ENCODE results near the gene CFAP99. TPM values are rescaled to one million over a fixed set of nuclear protein-coding genes. Genes with fewer than 3 reads are reported as not detected.

Gene CFAP99
- total RNA-seq, 1 donor from 2014 or later, result not detected

DNA sequence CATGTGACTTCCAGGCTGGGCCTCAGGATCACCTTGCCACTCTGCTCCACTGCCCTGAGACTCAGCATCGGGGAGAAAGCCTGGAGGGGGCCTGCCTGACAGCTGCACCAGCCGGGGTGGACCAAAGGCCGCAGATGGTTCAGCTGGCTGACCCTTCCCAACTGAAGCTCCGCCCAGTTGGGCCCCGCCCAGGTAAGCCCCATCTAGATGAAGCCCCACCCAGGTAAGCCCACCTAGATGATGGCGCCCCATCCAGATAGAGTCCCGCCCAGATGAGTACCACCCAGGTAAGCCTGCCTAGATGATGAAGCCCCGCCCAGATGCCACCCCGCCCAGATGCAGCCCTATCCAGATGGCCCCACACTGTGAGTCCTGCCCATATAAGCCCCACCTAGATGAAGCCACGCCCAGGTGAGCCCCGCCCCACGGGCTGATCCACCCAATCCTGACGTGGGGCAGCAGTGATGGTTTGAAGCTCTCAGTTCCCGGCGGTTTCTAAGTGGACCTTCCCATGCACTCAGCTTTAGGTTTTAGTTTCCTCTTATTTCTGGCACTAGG, 10.3 kb upstream of the CFAP99 start:
- no peak overlapping the region for H3K27ac Mint-ChIP-seq (ENCODE audit: unreplicated experiment)
- H3K9me3 Mint-ChIP-seq (ENCODE audit: low read depth), result no peaks in the 10 kb centered on the region
- DNase-seq (ENCODE audit: low spot score), result no peak
- no peak overlapping the region for H3K4me3 Mint-ChIP-seq (ENCODE audit: unreplicated experiment)
- TF ChIP-seq, protein P1, sequence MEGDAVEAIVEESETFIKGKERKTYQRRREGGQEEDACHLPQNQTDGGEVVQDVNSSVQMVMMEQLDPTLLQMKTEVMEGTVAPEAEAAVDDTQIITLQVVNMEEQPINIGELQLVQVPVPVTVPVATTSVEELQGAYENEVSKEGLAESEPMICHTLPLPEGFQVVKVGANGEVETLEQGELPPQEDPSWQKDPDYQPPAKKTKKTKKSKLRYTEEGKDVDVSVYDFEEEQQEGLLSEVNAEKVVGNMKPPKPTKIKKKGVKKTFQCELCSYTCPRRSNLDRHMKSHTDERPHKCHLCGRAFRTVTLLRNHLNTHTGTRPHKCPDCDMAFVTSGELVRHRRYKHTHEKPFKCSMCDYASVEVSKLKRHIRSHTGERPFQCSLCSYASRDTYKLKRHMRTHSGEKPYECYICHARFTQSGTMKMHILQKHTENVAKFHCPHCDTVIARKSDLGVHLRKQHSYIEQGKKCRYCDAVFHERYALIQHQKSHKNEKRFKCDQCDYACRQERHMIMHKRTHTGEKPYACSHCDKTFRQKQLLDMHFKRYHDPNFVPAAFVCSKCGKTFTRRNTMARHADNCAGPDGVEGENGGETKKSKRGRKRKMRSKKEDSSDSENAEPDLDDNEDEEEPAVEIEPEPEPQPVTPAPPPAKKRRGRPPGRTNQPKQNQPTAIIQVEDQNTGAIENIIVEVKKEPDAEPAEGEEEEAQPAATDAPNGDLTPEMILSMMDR (IDR thresholded peaks at IDR 0.05), result no peak
- no peaks in the 10 kb centered on the region for H3K36me3 Mint-ChIP-seq (ENCODE audit: low read depth)
- H3K4me1 Mint-ChIP-seq (ENCODE audit: low read depth), result peaks cover 13% of the 10 kb centered on the region
- peaks cover 20% of the 10 kb centered on the region for H3K27me3 Mint-ChIP-seq (ENCODE audit: low read depth)

DNA sequence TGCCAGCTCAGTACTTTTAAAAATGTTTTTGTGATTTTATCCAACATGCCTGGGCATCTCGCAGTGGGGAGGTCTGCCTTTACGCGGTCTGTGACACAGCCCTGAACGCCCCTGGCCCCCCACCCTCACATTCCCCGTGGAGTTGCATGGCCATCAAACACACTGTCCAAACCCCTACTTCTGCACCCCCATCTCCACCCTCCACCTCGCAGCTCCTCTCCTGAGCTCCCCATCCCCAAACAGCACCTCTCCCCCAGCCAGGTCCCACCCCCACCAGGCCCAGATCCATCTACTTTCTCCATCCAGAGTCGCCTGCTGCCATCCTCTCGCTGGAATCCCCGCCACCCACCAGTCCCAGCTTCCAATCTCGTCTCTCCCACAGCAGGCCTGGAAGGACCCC, 9.8 kb upstream of the CFAP99 start:
- Mint-ChIP-seq H3K27me3 (ENCODE audit: low read depth) (peaks cover 20% of the 10 kb centered on the region), H3K27ac (ENCODE audit: unreplicated experiment) (no peak overlapping the region), H3K36me3 (ENCODE audit: low read depth) (no peaks in the 10 kb centered on the region)

DNA sequence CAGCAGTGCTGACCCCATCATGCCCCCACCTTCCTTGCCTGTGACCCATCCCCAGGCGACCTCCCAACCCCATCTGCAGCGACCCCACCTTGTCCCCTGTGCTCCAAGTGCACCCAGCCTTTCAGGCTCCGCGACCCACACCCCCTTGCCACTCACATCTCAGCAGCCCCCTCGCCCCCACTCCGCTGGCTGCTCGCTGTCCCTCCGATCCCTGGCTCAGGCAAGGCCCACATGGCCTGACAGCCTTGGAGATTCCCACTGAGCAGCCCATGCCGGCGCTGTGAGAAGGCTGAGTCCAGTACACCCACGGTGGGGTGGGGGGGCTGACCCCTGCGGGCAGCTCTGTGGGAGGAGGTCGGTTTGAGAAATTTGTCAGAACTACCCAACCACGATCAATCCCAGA, 9.4 kb upstream of the CFAP99 start:
- H3K36me3 Mint-ChIP-seq (ENCODE audit: low read depth), result no peaks in the 10 kb centered on the region

More for the DNA sequence above, 9.8 kb upstream of the CFAP99 start:
- no peak overlapping the region for H3K4me3 Mint-ChIP-seq (ENCODE audit: unreplicated experiment)
- H3K4me1 Mint-ChIP-seq (ENCODE audit: low read depth), result peaks cover 17% of the 10 kb centered on the region
- TF ChIP-seq, protein P1 (IDR thresholded peaks at IDR 0.05), result no peak
- no peak for DNase-seq (ENCODE audit: low spot score)
- no peaks in the 10 kb centered on the region for H3K9me3 Mint-ChIP-seq (ENCODE audit: low read depth)

DNA sequence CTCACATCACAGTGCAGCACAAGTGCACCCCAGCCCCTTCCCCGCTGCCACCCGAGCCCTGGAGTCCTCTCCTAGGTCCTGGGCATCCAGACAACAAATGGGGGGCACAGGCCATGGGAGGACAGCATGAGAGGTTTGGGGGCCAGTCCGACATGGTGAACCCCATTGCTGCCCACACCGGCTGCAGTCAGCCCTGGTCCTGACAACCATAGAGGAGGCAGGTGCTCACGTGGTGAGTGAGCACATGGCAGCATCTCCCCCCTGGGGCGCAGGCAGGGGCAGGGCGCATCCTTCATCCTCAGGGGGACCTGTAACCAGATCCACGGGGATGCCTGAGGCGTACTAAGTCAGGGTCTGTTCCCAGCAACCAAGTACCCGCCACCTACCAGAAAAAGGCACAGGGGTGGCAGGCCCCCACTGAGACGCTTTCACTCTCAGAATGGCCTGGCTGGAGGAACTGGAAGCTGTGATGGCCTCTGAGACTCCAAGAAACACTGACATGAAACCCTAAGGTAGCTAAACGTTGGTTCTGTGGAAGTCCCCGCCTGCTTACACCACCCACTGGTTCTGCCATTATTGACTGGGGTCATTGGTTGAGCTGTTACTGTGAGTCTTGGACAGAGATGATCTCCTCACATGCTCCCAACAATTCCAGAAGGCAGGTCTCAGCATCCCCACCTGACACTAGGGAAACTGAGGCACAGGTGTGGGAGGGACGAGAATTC, 6.8 kb upstream of the CFAP99 start:
- TF ChIP-seq, protein P1 (IDR thresholded peaks at IDR 0.05), result no peak
- DNase-seq (ENCODE audit: low spot score), result no peak
- peaks cover 22% of the 10 kb centered on the region for H3K27me3 Mint-ChIP-seq (ENCODE audit: low read depth)
- H3K9me3 Mint-ChIP-seq (ENCODE audit: low read depth), result no peaks in the 10 kb centered on the region
- peaks cover 28% of the 10 kb centered on the region for H3K4me1 Mint-ChIP-seq (ENCODE audit: low read depth)
- peak overlapping the region; percentile 93 for H3K27ac Mint-ChIP-seq (ENCODE audit: unreplicated experiment)
- H3K36me3 Mint-ChIP-seq (ENCODE audit: low read depth), result no peaks in the 10 kb centered on the region
- peak overlapping the region; percentile 63 for H3K4me3 Mint-ChIP-seq (ENCODE audit: unreplicated experiment)

More for the DNA sequence above, 9.4 kb upstream of the CFAP99 start:
- Mint-ChIP-seq H3K27ac (ENCODE audit: unreplicated experiment) (no peak overlapping the region), H3K4me3 (ENCODE audit: unreplicated experiment) (no peak overlapping the region), H3K27me3 (ENCODE audit: low read depth) (peaks cover 20% of the 10 kb centered on the region), H3K4me1 (ENCODE audit: low read depth) (peaks cover 21% of the 10 kb centered on the region), H3K9me3 (ENCODE audit: low read depth) (no peaks in the 10 kb centered on the region)
- TF ChIP-seq, protein P1 (IDR thresholded peaks at IDR 0.05), result no peak
- no peak for DNase-seq (ENCODE audit: low spot score)

DNA sequence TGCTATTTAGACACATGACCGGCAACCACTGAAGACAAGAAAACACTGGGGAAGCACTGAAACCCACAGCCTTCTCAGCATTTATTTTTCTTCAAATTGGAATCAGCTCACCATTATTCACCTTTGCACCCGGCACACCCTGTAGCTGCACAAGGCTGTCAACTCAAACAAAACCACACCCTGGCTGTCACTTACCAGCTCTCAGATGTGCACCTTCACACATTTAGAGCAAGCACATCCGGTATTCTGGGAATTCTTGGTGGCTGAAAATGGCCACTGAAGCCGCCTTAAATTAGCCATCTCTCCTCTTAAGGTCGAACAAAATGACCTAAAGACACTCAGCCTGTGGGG, 6.2 kb upstream of the CFAP99 start:
- H3K27ac Mint-ChIP-seq (ENCODE audit: unreplicated experiment), result peak overlapping the region; percentile 93
- peak overlapping the region; percentile 63 for H3K4me3 Mint-ChIP-seq (ENCODE audit: unreplicated experiment)
- DNase-seq (ENCODE audit: low spot score), result no peak
- H3K36me3 Mint-ChIP-seq (ENCODE audit: low read depth), result no peaks in the 10 kb centered on the region
- no peaks in the 10 kb centered on the region for H3K9me3 Mint-ChIP-seq (ENCODE audit: low read depth)
- H3K27me3 Mint-ChIP-seq (ENCODE audit: low read depth), result peaks cover 19% of the 10 kb centered on the region
- TF ChIP-seq, protein P1 (IDR thresholded peaks at IDR 0.05), result no peak
- H3K4me1 Mint-ChIP-seq (ENCODE audit: low read depth), result peaks cover 30% of the 10 kb centered on the region
